ENCODE results near the gene SMIM7.

Gene SMIM7

DNA sequence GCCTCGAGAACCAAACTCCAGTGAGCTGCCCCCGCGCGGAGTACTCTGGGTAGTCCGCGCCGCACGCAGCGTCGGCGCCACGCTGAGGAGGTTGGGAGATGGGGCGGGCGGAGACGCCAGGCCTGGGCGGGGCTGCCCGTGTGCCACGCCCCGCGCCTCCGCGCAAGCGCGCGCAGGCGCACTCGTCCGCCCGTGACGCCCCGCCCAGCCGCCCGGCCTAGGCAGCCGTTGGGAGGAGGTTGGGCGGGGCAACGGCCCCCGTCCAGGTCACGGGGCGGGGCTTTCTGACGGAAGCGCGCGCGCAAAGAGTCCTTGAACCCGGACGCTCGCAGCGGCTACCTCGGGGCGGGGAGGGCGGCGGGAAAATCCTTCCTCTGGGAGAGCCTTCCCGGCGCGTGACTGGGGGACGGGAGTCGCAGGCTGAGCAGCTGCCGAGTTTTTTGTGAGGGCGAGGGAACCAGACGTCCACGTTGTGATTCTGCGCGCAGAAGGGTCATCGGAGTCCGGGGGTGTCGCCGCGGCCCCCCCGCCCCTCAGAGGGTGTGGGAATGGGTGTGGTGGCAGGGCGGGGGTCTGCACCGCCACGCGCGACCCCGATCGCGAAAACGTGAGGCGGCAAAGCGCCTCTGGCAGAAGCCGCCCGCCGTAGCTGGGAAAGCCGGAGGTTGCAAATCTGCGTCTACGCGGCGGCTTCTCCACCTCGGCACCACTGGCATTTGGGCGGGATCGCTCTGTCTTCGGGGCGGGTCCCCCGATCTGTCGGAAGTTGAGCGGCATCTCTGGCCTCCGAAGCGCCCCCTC lies 31.6 kb downstream of the SMIM7 start, which contains the start of gene MED26:
MED26 (minus strand) TSS at position 22 of the 801 bp plus-strand sequence. CDS start 261 bp downstream, outside the sequence.
- H3K4me3 ChIP-seq (ENCODE audit: low read depth, low read length) = peak within 1 kb of the TSS; percentile 77
- TF ChIP-seq, protein P1, sequence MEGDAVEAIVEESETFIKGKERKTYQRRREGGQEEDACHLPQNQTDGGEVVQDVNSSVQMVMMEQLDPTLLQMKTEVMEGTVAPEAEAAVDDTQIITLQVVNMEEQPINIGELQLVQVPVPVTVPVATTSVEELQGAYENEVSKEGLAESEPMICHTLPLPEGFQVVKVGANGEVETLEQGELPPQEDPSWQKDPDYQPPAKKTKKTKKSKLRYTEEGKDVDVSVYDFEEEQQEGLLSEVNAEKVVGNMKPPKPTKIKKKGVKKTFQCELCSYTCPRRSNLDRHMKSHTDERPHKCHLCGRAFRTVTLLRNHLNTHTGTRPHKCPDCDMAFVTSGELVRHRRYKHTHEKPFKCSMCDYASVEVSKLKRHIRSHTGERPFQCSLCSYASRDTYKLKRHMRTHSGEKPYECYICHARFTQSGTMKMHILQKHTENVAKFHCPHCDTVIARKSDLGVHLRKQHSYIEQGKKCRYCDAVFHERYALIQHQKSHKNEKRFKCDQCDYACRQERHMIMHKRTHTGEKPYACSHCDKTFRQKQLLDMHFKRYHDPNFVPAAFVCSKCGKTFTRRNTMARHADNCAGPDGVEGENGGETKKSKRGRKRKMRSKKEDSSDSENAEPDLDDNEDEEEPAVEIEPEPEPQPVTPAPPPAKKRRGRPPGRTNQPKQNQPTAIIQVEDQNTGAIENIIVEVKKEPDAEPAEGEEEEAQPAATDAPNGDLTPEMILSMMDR (IDR thresholded peaks at IDR 0.05; ENCODE audit: borderline replicate concordance, insufficient read depth, low read depth, low read length) = no peak

DNA sequence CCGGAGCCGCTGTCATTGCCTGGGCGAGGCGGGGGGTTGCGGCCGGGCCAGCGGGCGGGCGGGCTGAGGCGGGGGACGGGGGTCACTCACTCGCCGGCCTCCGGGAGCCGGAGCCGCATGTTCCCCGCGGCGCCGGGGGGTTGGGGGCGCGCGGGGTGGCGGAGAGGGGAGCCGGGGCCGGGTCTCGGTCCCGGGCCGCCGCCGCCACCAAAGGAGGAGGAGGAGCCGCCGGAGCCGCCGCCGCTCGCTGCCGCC lies 32.1 kb downstream of the SMIM7 start:
- H3K4me3 ChIP-seq (ENCODE audit: low read depth, low read length) = peak overlapping the region; percentile 77
- TF ChIP-seq, protein P1 (IDR thresholded peaks at IDR 0.05; ENCODE audit: borderline replicate concordance, insufficient read depth, low read depth, low read length) = no peak

DNA sequence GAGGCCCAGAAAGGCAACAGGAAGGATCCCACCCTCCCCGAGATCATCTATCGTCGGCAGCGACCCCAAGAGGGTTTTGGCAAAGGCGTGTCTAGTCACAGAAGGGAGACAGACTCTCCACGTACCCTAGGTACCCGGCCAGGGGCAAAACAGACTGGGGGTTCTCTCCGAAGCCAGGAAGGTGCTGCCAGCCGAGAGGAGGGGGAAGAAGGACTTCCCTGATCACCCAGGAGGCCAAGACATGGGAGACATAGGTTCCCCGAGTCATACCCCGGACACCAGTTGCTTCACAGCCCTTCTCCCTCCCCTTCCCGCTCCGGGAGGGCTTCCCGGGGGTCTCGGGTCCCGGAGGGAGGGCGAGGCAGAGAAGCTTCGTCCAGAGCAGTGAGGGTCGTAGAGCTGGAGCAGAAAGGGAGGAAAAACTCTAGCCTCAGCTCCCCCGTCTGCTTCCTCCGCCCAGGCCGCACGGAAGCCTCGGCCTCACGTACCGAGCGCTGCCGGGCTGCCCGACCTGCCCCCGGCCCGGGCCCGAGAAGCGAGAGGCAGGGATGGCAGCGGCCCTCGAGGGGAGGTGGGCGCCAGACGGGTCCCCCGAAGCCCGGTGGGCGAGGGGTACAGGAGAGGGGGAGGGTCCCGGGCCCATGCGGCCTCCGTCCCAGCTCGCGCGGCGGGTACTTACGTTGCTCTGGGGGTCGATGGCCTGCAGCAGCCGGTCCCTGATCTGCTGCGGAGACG lies 32.6 kb downstream of the SMIM7 start:
- H3K4me3 ChIP-seq (ENCODE audit: low read depth, low read length) = peak overlapping the region; percentile 77
- TF ChIP-seq, protein P1 (IDR thresholded peaks at IDR 0.05; ENCODE audit: borderline replicate concordance, insufficient read depth, low read depth, low read length) = no peak

DNA sequence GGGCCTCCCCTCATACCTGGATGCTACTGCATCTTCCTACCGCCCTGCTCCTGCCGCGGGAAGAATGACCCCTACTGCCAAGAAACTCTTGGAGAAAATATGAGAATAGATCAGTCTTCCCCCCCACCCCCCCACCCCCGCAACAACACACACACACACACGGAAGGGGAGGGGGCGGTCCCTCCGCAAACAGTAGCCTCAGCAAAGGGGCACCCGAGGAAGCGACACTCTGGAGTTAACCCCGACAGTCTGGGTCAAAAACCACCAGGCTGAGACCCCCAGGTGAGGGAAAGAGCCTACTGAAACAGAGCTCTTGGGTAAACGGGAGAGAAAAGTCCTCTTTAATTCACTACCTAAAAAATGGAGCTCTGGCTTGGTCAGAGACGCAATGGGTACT lies 33.1 kb downstream of the SMIM7 start:
- TF ChIP-seq, protein P1 (IDR thresholded peaks at IDR 0.05; ENCODE audit: borderline replicate concordance, insufficient read depth, low read depth, low read length) = no peak
- H3K4me3 ChIP-seq (ENCODE audit: low read depth, low read length) = peak overlapping the region; percentile 77

- no peak overlapping the region for H3K4me3 ChIP-seq (ENCODE audit: low read depth, low read length)
- TF ChIP-seq, protein P1 (IDR thresholded peaks at IDR 0.05; ENCODE audit: borderline replicate concordance, insufficient read depth, low read depth, low read length) = no peak
Observed at GRCh38 chr19:16625163-16625958, 34.6 kb downstream of the SMIM7 start.

GRCh38 chr19:16624236-16624635 lies 35.7 kb downstream of the SMIM7 start:
- H3K4me3 ChIP-seq (ENCODE audit: low read depth, low read length) = no peak overlapping the region
- TF ChIP-seq, protein P1 (IDR thresholded peaks at IDR 0.05; ENCODE audit: borderline replicate concordance, insufficient read depth, low read depth, low read length) = no peak

All from GM12875 (cell line).